Parathyroid adenoma (tissue), 2 donors: ENCODE measurements around the gene TNRC18.

Experiments
- H2AFZ ChIP-seq: fragments of 300-600 bp; sonication (generic); one replicate; pipeline ENCODE4 v1.7.0; 2017; ENCODE audit warnings: antibody characterized with exemption, mild to moderate bottlenecking
- H3K27ac ChIP-seq: fragments of 300-600 bp; sonication (generic); one replicate; pipeline ENCODE4 v1.7.0; 2017
- H3K27me3 ChIP-seq: fragments of 300-600 bp; sonication (generic); one replicate; pipeline ENCODE4 v1.7.0; 2017; ENCODE audit warnings: low read length; ENCODE audit not compliant: control insufficient read depth, insufficient read depth
- H3K36me3 ChIP-seq: fragments of 300-600 bp; sonication (generic); one replicate; pipeline ENCODE4 v1.7.0; 2017; ENCODE audit warnings: low read length; ENCODE audit not compliant: control insufficient read depth, insufficient read depth
- H3K4me1 ChIP-seq: fragments of 300-600 bp; sonication (generic); one replicate; pipeline ENCODE4 v1.7.0; 2017; ENCODE audit warnings: control low read depth
- H3K4me2 ChIP-seq: fragments of 300-600 bp; sonication (generic); one replicate; pipeline ENCODE4 v1.7.0; 2017; ENCODE audit warnings: low read length
- H3K4me3 ChIP-seq: fragments of 300-600 bp; sonication (generic); one replicate; pipeline ENCODE4 v1.7.0; 2017; ENCODE audit warnings: low read depth, low read length
- H3K79me2 ChIP-seq: fragments of 300-600 bp; sonication (generic); one replicate; pipeline ENCODE4 v1.7.0; 2017; ENCODE audit warnings: control low read depth
- H3K9ac ChIP-seq: fragments of 300-600 bp; sonication (generic); one replicate; pipeline ENCODE4 v1.7.0; 2017; ENCODE audit warnings: mild to moderate bottlenecking
- H3K9me3 ChIP-seq: fragments of 300-600 bp; sonication (generic); one replicate; pipeline ENCODE4 v1.7.0; 2017; ENCODE audit warnings: low read length; ENCODE audit not compliant: control insufficient read depth
- CTCF ChIP-seq: fragments of 300-600 bp; sonication (generic); IDR thresholded peaks from one replicate; pipeline ENCODE4 v1.7.0; 2017; ENCODE audit warnings: antibody characterized with exemption, mild to moderate bottlenecking
- donor health status: primary hyperparathyroidism.

Gene TNRC18

GRCh38 chr7:5377279-5377678 is 46.4 kb downstream of the TNRC18 start:
- no peaks in the 10 kb centered on the region for H3K9me3 ChIP-seq
- no peaks in the 10 kb centered on the region for H3K4me1 ChIP-seq

GRCh38 chr7:5375925-5376324 is 47.7 kb downstream of the TNRC18 start:
- no peak overlapping the region for H3K4me3 ChIP-seq
- peaks cover 81% of the 10 kb centered on the region for H3K79me2 ChIP-seq
- no peak overlapping the region for H3K9ac ChIP-seq
- no peak for TF ChIP-seq CTCF
- H3K4me1 ChIP-seq: no peaks in the 10 kb centered on the region
- H3K36me3 ChIP-seq: no peaks in the 10 kb centered on the region
- H3K27ac ChIP-seq: no peak overlapping the region
- no peak overlapping the region for H2AFZ ChIP-seq
- H3K27me3 ChIP-seq: no peaks in the 10 kb centered on the region
- H3K9me3 ChIP-seq: no peaks in the 10 kb centered on the region
- no peak overlapping the region for H3K4me2 ChIP-seq

More at GRCh38 chr7:5377279-5377678, 46.4 kb downstream of the TNRC18 start:
- no peaks in the 10 kb centered on the region for H3K27me3 ChIP-seq
- H3K9ac ChIP-seq: no peak overlapping the region
- H3K79me2 ChIP-seq: peaks cover 81% of the 10 kb centered on the region
- no peak overlapping the region for H2AFZ ChIP-seq
- H3K4me2 ChIP-seq: no peak overlapping the region
- H3K27ac ChIP-seq: no peak overlapping the region
- H3K36me3 ChIP-seq: no peaks in the 10 kb centered on the region
- H3K4me3 ChIP-seq: no peak overlapping the region
- no peak for TF ChIP-seq CTCF

GRCh38 chr7:5374464-5374863 is 49.2 kb downstream of the TNRC18 start:
- Histone ChIP-seq H3K4me2 (no peak overlapping the region), H3K36me3 (no peaks in the 10 kb centered on the region), H3K27ac (no peak overlapping the region), H3K9me3 (no peaks in the 10 kb centered on the region), H3K4me1 (no peaks in the 10 kb centered on the region), H3K9ac (no peak overlapping the region), H3K79me2 (peaks cover 75% of the 10 kb centered on the region), H2AFZ (no peak overlapping the region), H3K4me3 (no peak overlapping the region), H3K27me3 (no peaks in the 10 kb centered on the region)
- no peak for TF ChIP-seq CTCF

GRCh38 chr7:5373300-5373699 is 50.3 kb downstream of the TNRC18 start:
- H3K4me3 ChIP-seq: no peak overlapping the region
- no peak overlapping the region for H3K27ac ChIP-seq
- H2AFZ ChIP-seq: no peak overlapping the region
- H3K9ac ChIP-seq: no peak overlapping the region
- H3K4me2 ChIP-seq: no peak overlapping the region
- H3K27me3 ChIP-seq: no peaks in the 10 kb centered on the region
- no peaks in the 10 kb centered on the region for H3K9me3 ChIP-seq
- no peaks in the 10 kb centered on the region for H3K4me1 ChIP-seq
- no peaks in the 10 kb centered on the region for H3K36me3 ChIP-seq
- no peak for TF ChIP-seq CTCF
- peaks cover 67% of the 10 kb centered on the region for H3K79me2 ChIP-seq
